ENCODE data around the gene COX19. TPM values are rescaled to one million over a fixed set of nuclear protein-coding genes. Genes with fewer than 3 reads are reported as not detected.

Gene COX19
- total RNA-seq, 1 experiment from 2014 or later = 14.0 TPM

DNA sequence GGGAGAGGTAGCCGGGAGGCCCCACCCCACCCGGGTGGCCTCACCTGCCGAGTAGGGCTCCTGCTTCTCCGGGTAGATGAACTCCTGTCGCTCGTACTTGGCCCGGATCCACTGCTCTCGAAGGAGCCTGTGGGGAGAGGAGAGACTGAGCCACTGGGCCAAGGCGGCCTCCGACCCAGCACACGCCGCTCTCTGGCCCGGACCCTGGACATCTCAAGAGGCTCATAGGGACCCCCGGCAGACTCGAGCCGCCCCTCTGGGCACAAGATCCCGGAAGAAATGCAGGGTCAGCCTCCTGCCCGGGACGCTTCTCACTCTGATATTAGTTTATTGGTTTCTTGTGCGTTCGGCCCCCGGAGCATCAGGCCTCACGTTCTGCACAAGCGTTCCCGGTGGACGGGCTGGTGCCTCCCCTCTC lies 55.4 kb downstream of the COX19 start:
- H3K4me2 ChIP-seq (ENCODE audit: low read length) = no peak overlapping the region
- no peak overlapping the region for H3K27ac ChIP-seq (ENCODE audit: low read depth, low read length)
- H3K9ac ChIP-seq (ENCODE audit: low read length) = no peak overlapping the region
- CTCF ChIA-PET = no interaction called here
- POLR2A ChIA-PET = no interaction called here
- ATAC-seq (no peak), DNase-seq (ENCODE audit: low read depth, low spot score) (no peak)
- H3K9me2 ChIP-seq (ENCODE audit: insufficient read depth) = no peaks in the 10 kb centered on the region
- RAD21 ChIA-PET (ENCODE audit: low non-redundant PET in 1 of 2, low total read pairs in 2 of 2, uncharacterized antibody in 2 of 2, unreplicated experiment in 2 of 2) = no interaction called here
- intact Hi-C loops (cut with micrococcal nuclease) = no loop called here
- no peaks in the 10 kb centered on the region for H4K20me1 ChIP-seq (ENCODE audit: insufficient read depth)
- H3K27me3 ChIP-seq (ENCODE audit: insufficient read depth, low read length) = no peaks in the 10 kb centered on the region
- no peaks in the 10 kb centered on the region for H3K36me3 ChIP-seq (ENCODE audit: control insufficient read depth in 1 of 2, insufficient read depth in 2 of 2, low read length in 2 of 2)
- peaks cover 0 to 6% of the 10 kb centered on the region in 2 experiments; a peak in 2 of 4 replicates for H3K4me1 ChIP-seq (ENCODE audit: control insufficient read depth in 1 of 2, insufficient read depth in 2 of 2, low read length in 2 of 2)
- no TSS peak for BruUV-seq (replicated peaks)
- H3K79me2 ChIP-seq (ENCODE audit: insufficient read depth, low read length) = no peaks in the 10 kb centered on the region
- H3K9me3 ChIP-seq (ENCODE audit: control insufficient read depth in 1 of 2, insufficient read depth in 1 of 2, low read depth in 1 of 2, low read length in 2 of 2) = no peaks in the 10 kb centered on the region
- TF ChIP-seq, protein P1, sequence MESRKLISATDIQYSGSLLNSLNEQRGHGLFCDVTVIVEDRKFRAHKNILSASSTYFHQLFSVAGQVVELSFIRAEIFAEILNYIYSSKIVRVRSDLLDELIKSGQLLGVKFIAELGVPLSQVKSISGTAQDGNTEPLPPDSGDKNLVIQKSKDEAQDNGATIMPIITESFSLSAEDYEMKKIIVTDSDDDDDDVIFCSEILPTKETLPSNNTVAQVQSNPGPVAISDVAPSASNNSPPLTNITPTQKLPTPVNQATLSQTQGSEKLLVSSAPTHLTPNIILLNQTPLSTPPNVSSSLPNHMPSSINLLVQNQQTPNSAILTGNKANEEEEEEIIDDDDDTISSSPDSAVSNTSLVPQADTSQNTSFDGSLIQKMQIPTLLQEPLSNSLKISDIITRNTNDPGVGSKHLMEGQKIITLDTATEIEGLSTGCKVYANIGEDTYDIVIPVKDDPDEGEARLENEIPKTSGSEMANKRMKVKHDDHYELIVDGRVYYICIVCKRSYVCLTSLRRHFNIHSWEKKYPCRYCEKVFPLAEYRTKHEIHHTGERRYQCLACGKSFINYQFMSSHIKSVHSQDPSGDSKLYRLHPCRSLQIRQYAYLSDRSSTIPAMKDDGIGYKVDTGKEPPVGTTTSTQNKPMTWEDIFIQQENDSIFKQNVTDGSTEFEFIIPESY (IDR thresholded peaks at IDR 0.05; ENCODE audit: extremely low read depth, insufficient replicate concordance, low read length) = no peak
- TF ChIP-seq FOSL1 (IDR thresholded peaks at IDR 0.05; ENCODE audit: low read depth) (no peak), SP1 (IDR thresholded peaks at IDR 0.05; ENCODE audit: low read depth) (no peak), POLR2A (IDR thresholded peaks at IDR 0.05; ENCODE audit: borderline replicate concordance, extremely low read depth, insufficient read depth, insufficient read length) (no peak), JUND (IDR thresholded peaks at IDR 0.05) (no peak), EZH2phosphoT487 (IDR thresholded peaks at IDR 0.05; ENCODE audit: borderline replicate concordance) (no peak), ZNF274 (IDR thresholded peaks at IDR 0.05; ENCODE audit: low read depth, low read length) (no peak)
- TF ChIP-seq, protein P2, sequence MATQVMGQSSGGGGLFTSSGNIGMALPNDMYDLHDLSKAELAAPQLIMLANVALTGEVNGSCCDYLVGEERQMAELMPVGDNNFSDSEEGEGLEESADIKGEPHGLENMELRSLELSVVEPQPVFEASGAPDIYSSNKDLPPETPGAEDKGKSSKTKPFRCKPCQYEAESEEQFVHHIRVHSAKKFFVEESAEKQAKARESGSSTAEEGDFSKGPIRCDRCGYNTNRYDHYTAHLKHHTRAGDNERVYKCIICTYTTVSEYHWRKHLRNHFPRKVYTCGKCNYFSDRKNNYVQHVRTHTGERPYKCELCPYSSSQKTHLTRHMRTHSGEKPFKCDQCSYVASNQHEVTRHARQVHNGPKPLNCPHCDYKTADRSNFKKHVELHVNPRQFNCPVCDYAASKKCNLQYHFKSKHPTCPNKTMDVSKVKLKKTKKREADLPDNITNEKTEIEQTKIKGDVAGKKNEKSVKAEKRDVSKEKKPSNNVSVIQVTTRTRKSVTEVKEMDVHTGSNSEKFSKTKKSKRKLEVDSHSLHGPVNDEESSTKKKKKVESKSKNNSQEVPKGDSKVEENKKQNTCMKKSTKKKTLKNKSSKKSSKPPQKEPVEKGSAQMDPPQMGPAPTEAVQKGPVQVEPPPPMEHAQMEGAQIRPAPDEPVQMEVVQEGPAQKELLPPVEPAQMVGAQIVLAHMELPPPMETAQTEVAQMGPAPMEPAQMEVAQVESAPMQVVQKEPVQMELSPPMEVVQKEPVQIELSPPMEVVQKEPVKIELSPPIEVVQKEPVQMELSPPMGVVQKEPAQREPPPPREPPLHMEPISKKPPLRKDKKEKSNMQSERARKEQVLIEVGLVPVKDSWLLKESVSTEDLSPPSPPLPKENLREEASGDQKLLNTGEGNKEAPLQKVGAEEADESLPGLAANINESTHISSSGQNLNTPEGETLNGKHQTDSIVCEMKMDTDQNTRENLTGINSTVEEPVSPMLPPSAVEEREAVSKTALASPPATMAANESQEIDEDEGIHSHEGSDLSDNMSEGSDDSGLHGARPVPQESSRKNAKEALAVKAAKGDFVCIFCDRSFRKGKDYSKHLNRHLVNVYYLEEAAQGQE (IDR thresholded peaks at IDR 0.05; ENCODE audit: low read depth) = no peak
- H2AFZ ChIP-seq (ENCODE audit: low read depth, low read length, poor library complexity, severe bottlenecking) = no peak overlapping the region
- no peak overlapping the region for H3K4me3 ChIP-seq (replicated peaks in 1 of 2; ENCODE audit: low read depth in 1 of 2, low read length in 2 of 2)

Data from HCT116 (cell line).